HepG2 (cell line): ENCODE data around the gene MORF4L1. TPM values are rescaled to one million over a fixed set of nuclear protein-coding genes. Genes with fewer than 3 reads are reported as not detected.
A peak's percentile ranks its signal among the peaks of the same experiment; 100 is the strongest.

ENCODE experiments used
- MAZ ChIP-seq, 2 experiments: sonication (generic) in 1 of 2; formaldehyde crosslinking in 1 of 2; IDR thresholded peaks; 2 replicates each; pipeline versions ENCODE4 v1.5.0 to v1.6.1; 2012 to 2020; ENCODE audit warnings: low read depth in 2 of 2, mild to moderate bottlenecking in 2 of 2, borderline replicate concordance in 1 of 2, improper control_type of control experiment in 1 of 2, low read length in 1 of 2, missing genetic modification reagents in 1 of 2, moderate library complexity in 1 of 2
- MNT ChIP-seq: fragments of 450-650 bp; IDR thresholded peaks from 2 replicates; pipeline ENCODE4 v1.6.1; 2016
- ONECUT2 ChIP-seq: sonication (generic); formaldehyde crosslinking; IDR thresholded peaks from 2 replicates; pipeline ENCODE4 v1.4.0; 2020; ENCODE audit warnings: missing genetic modification reagents
- SNAPC4 ChIP-seq: sonication (generic); formaldehyde crosslinking; IDR thresholded peaks from 2 replicates; pipeline ENCODE4 v1.4.0; 2020; ENCODE audit warnings: mild to moderate bottlenecking, missing genetic modification reagents
- ZFP37 ChIP-seq: sonication (generic); formaldehyde crosslinking; IDR thresholded peaks from 2 replicates; pipeline ENCODE4 v1.4.0; 2020; ENCODE audit warnings: missing genetic modification reagents, borderline replicate concordance
- ZNF225 ChIP-seq: sonication (generic); formaldehyde crosslinking; IDR thresholded peaks from 2 replicates; pipeline ENCODE4 v1.4.0; 2020; ENCODE audit warnings: mild to moderate bottlenecking, missing genetic modification reagents
- ZNF280D ChIP-seq: sonication (generic); formaldehyde crosslinking; IDR thresholded peaks from 2 replicates; pipeline ENCODE4 v1.5.1; 2020; ENCODE audit warnings: mild to moderate bottlenecking, missing genetic modification reagents
- ZNF362 ChIP-seq: sonication (generic); formaldehyde crosslinking; IDR thresholded peaks from 2 replicates; pipeline ENCODE4 v1.4.0; 2020; ENCODE audit warnings: missing genetic modification reagents, mild to moderate bottlenecking, borderline replicate concordance
- ZNF644 ChIP-seq: IDR thresholded peaks from 2 replicates; pipeline ENCODE4 v1.6.1; 2016; ENCODE audit warnings: low read depth
- ZNF746 ChIP-seq: sonication (generic); formaldehyde crosslinking; IDR thresholded peaks from 2 replicates; pipeline ENCODE4 v1.8.0; 2022; ENCODE audit warnings: mild to moderate bottlenecking, missing genetic modification reagents
- polyA plus RNA-seq, 8 experiments: library from polyadenylated mRNA; depleted of rRNA in 3 of 8; stranded (reverse) in 7 of 8; unstranded in 1 of 8; fragments of >200 nt; fragmentation: Illumina TruSeq in 4 of 8; extraction: Trizol in 4 of 8; gene quantifications; 2 replicates each; pipeline versions ENCODE4 v1.2.1 to v1.2.3, GENCODE V29; 2011 to 2016; ENCODE audit warnings: low read depth in 4 of 8, missing spikeins in 1 of 8, mixed read lengths in 1 of 8; ENCODE audit not compliant: insufficient read depth in 1 of 8
- total RNA-seq, 5 experiments: library from RNA; depleted of rRNA; stranded (reverse); fragments of >200 nt; fragmentation: Illumina TruSeq; extraction: Trizol; gene quantifications; 2 replicates each; pipeline ENCODE4 v1.2.3, GENCODE V29; 2016; ENCODE audit warnings: low read depth in 1 of 5

MORF4L1 gene
- total and polyA plus RNA-seq, 2 of the 13 experiments (the other 11 are each of a cell fraction or from before 2014, with no cell fraction given) = 218 to 219 TPM

- no peak for TF ChIP-seq ZNF280D
- TF ChIP-seq SNAPC4 = no peak
- peak; percentile 74 for TF ChIP-seq ONECUT2
- TF ChIP-seq ZNF225 (CRISPR knock-in tag) = no peak
- TF ChIP-seq ZNF362 (CRISPR knock-in tag) = no peak
- no peak for TF ChIP-seq MNT
- TF ChIP-seq ZFP37 (CRISPR knock-in tag) = no peak
- no peak for TF ChIP-seq MAZ (IDR thresholded peaks at IDR 0.05; ENCODE audit: borderline replicate concordance, low read depth, low read length)
- TF ChIP-seq MAZ (CRISPR knock-in tag; IDR thresholded peaks at IDR 0.05; ENCODE audit: low read depth) = no peak
- no peak for TF ChIP-seq ZNF746 (CRISPR knock-in tag)
- TF ChIP-seq ZNF644 (CRISPR knock-in tag) = peak; percentile 75; the same call in 1 of the 2 replicates
These were observed 40.3 kb downstream of the MORF4L1 start (continued) for GRCh38 chr15:78913012-78913411.
